Natural killer cell (primary cell): ENCODE results near the gene C19orf67. TPM values are rescaled to one million over a fixed set of nuclear protein-coding genes. Genes with fewer than 3 reads are reported as not detected.
"Not testable (repeated sequence)": the region's sequence is repeated elsewhere in the genome, so short reads cannot be mapped to it uniquely, and the experiment has no call there.

Experiments
- ATAC-seq, 3 donors: fragments of 150-1000 bp in 2 of 3; fragments of 200-7000 bp in 1 of 3; cut with Tn5 transposase; 1 replicate in 1 of 3; 2 replicates in 2 of 3; pipeline ENCODE4 v1.10.0; 2021; ENCODE audit warnings: mild to moderate bottlenecking in 2 of 3, moderate library complexity in 2 of 3
- DNase-seq, 2 donors: peaks; one replicate each; pipeline versions ENCODE4 v3.0.0 to v3.0.0-alpha.2; 2013 to 2021; ENCODE audit warnings: mixed read lengths in 1 of 2
- H3K27ac ChIP-seq: one replicate; pipeline ENCODE4 v1.5.1; 2013; ENCODE audit warnings: mild to moderate bottlenecking, low read length
- H3K27me3 ChIP-seq: one replicate; pipeline ENCODE4 v1.6.1; 2013; ENCODE audit warnings: low read length; ENCODE audit not compliant: control insufficient read depth, insufficient read depth
- H3K36me3 ChIP-seq: one replicate; pipeline ENCODE4 v1.6.1; 2013; ENCODE audit warnings: low read length; ENCODE audit not compliant: control insufficient read depth, insufficient read depth
- H3K4me1 ChIP-seq: one replicate; pipeline ENCODE4 v1.6.1; 2013; ENCODE audit warnings: low read length; ENCODE audit not compliant: control insufficient read depth, insufficient read depth
- H3K4me3 ChIP-seq: one replicate; pipeline ENCODE4 v1.5.1; 2013; ENCODE audit warnings: low read length
- H3K9me3 ChIP-seq: one replicate; pipeline ENCODE4 v1.6.1; 2013; ENCODE audit warnings: low read length; ENCODE audit not compliant: control insufficient read depth, insufficient read depth
- H3K27ac Mint-ChIP-seq, 2 donors: one replicate each; pipeline ENCODE4 v1.8.0; 2022; ENCODE audit warnings: mild to moderate bottlenecking in 2 of 2, mixed read lengths in 2 of 2, moderate library complexity in 1 of 2
- H3K27me3 Mint-ChIP-seq, 2 donors: one replicate each; pipeline ENCODE4 v1.8.0; 2022; ENCODE audit warnings: low read depth in 2 of 2, mixed read lengths in 2 of 2
- H3K36me3 Mint-ChIP-seq: one replicate; pipeline ENCODE4 v1.8.0; 2022; ENCODE audit warnings: mixed read lengths
- H3K4me1 Mint-ChIP-seq, 2 donors: one replicate each; pipeline ENCODE4 v1.8.0; 2022; ENCODE audit warnings: mixed read lengths in 2 of 2
- H3K4me3 Mint-ChIP-seq: one replicate; pipeline ENCODE4 v1.8.0; 2022; ENCODE audit warnings: mild to moderate bottlenecking, moderate library complexity, mixed read lengths
- H3K9me3 Mint-ChIP-seq, 2 donors: one replicate each; pipeline ENCODE4 v1.8.0; 2022; ENCODE audit warnings: mixed read lengths in 2 of 2
- WGBS: methylation state at CpG from one replicate; pipeline ENCODE4 v1.1.7; 2013; ENCODE audit warnings: missing lambda C conversion rate; ENCODE audit not compliant: insufficient coverage; 5-methylcytosine and 5-hydroxymethylcytosine counted together
- intact Hi-C: fragments of 100-400 bp; cut with micrococcal nuclease; formaldehyde crosslinking; loops from one replicate; pipeline ENCODE4 v1.14.2; 2022
- total RNA-seq, 4 donors: library from RNA; stranded (reverse); fragments of 120-200 nt in 1 of 4; gene quantifications; one replicate each; pipeline versions ENCODE4 v1.2.3 to v1.2.4, GENCODE V29; 2013 to 2022
- TF ChIP-seq, protein P1 (sequence below): fragments of 200-600 bp; IDR thresholded peaks from one replicate; pipeline ENCODE4 v1.8.0; 2022; ENCODE audit warnings: antibody characterized with exemption

C19orf67 gene
- total RNA-seq, 3 donors from 2014 or later (not counting 1 experiment from before 2014, with no cell fraction given), result 0.35 to 0.53 TPM; not detected in 1

DNA sequence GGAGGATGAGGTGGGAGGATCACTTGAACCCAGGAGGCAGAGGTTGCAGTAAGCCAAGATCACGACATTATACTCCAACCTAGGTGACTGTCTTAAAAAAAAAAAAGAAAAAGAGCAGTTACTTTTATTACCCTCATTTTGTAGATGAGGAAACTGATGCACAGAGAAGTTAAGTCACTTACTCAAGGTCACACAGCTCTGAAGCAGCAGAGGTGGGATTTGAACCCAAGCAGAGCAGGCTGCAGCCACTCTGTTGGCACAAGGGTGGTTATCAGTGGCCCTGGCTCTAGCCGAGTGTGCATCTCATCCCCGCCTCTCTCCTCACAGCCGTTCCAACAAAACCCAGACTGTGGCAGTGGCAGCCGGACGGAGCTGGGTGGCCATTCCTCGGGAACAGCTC lies 46.4 kb downstream of the C19orf67 start:
- TF ChIP-seq, protein P1, sequence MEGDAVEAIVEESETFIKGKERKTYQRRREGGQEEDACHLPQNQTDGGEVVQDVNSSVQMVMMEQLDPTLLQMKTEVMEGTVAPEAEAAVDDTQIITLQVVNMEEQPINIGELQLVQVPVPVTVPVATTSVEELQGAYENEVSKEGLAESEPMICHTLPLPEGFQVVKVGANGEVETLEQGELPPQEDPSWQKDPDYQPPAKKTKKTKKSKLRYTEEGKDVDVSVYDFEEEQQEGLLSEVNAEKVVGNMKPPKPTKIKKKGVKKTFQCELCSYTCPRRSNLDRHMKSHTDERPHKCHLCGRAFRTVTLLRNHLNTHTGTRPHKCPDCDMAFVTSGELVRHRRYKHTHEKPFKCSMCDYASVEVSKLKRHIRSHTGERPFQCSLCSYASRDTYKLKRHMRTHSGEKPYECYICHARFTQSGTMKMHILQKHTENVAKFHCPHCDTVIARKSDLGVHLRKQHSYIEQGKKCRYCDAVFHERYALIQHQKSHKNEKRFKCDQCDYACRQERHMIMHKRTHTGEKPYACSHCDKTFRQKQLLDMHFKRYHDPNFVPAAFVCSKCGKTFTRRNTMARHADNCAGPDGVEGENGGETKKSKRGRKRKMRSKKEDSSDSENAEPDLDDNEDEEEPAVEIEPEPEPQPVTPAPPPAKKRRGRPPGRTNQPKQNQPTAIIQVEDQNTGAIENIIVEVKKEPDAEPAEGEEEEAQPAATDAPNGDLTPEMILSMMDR, result no peak
- H3K9me3 ChIP-seq, result no peaks in the 10 kb centered on the region
- Mint-ChIP-seq H3K36me3 (no peaks in the 10 kb centered on the region), H3K4me3 (no peak overlapping the region), H3K9me3 (no peaks in the 10 kb centered on the region), H3K27me3 (no peaks in the 10 kb centered on the region), H3K27ac (peak overlapping the region; percentile 31 to 61), H3K4me1 (peaks cover 18 to 43% of the 10 kb centered on the region in 2 donors)
- H3K4me1 ChIP-seq, result peaks cover 30% of the 10 kb centered on the region
- H3K27me3 ChIP-seq, result no peaks in the 10 kb centered on the region
- H3K36me3 ChIP-seq, result peaks cover 47% of the 10 kb centered on the region
- ATAC-seq (no peak), DNase-seq (no peak)
- 96% methylated on average over 6 of the region's 7 CpGs for WGBS
- intact Hi-C loops, result no loop called here
- H3K27ac ChIP-seq, result no peak overlapping the region
- H3K4me3 ChIP-seq, result no peak overlapping the region

- intact Hi-C loops, result no loop called here
- peak overlapping the region; percentile 21 to 68 for H3K27ac Mint-ChIP-seq
- no peaks in the 10 kb centered on the region for H3K27me3 ChIP-seq
- peaks cover 36% of the 10 kb centered on the region for H3K4me1 ChIP-seq
- no peak overlapping the region for H3K4me3 ChIP-seq
- ATAC-seq, result no peak
- H3K27me3 Mint-ChIP-seq, result no peaks in the 10 kb centered on the region
- H3K9me3 ChIP-seq, result no peaks in the 10 kb centered on the region
- no peaks in the 10 kb centered on the region for H3K9me3 Mint-ChIP-seq
- H3K4me1 Mint-ChIP-seq, result peaks cover 21 to 52% of the 10 kb centered on the region in 2 donors
- peaks cover 26% of the 10 kb centered on the region for H3K36me3 ChIP-seq
- no peak for DNase-seq
- no peak overlapping the region for H3K4me3 Mint-ChIP-seq
- WGBS, result 91% methylated on average over 7 of the region's 7 CpGs
- no peaks in the 10 kb centered on the region for H3K36me3 Mint-ChIP-seq
- TF ChIP-seq, protein P1, result no peak
- no peak overlapping the region for H3K27ac ChIP-seq
Measured at GRCh38 chr19:14035706-14036105, 49.9 kb downstream of the C19orf67 start.

GRCh38 chr19:14035159-14035558 lies 50.4 kb downstream of the C19orf67 start:
- H3K4me3 Mint-ChIP-seq, H3K27me3 ChIP-seq, H3K9me3 Mint-ChIP-seq, ATAC-seq, H3K36me3 Mint-ChIP-seq, H3K27me3 Mint-ChIP-seq, DNase-seq, H3K27ac ChIP-seq, intact Hi-C loops, H3K4me3 ChIP-seq, H3K9me3 ChIP-seq: not testable (repeated sequence)
- Mint-ChIP-seq H3K27ac (peak overlapping the region in 1 of 2 donors; percentile 34), H3K4me1 (peaks cover 23 to 56% of the 10 kb centered on the region in 2 donors)
- H3K36me3 ChIP-seq, result peaks cover 23% of the 10 kb centered on the region
- WGBS, result 95% methylated on average over 12 of the region's 12 CpGs
- peaks cover 40% of the 10 kb centered on the region for H3K4me1 ChIP-seq

DNA sequence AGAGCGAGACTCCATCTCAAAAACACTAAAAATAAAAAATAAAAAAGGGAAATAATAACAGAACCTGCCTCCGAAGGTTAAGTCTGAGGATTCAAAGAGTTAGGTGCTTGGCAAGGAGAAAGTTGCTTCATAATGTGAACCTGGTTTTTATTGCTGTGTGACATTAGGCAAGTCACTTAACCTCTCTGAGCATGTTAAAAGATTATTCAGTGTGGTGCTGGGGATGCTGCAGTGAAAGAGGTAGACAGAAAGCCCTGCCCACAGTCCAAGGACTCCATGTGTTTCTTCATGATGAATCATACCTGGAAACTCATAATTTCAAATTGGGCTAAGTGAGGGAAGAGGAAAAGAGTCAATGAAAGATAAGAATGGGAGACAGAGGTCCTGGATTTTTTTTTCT lies 51.6 kb downstream of the C19orf67 start:
- Mint-ChIP-seq H3K9me3 (no peaks in the 10 kb centered on the region), H3K36me3 (no peaks in the 10 kb centered on the region), H3K27me3 (no peaks in the 10 kb centered on the region), H3K4me1 (peaks cover 23 to 57% of the 10 kb centered on the region in 2 donors), H3K4me3 (peak overlapping the region; percentile 70), H3K27ac (peak overlapping the region; percentile 75 to 80)
- ATAC-seq (no peak), DNase-seq (no peak)
- TF ChIP-seq, protein P1, result no peak
- intact Hi-C loops, result loop anchor here (2.0 to 5.0 kb wide), 2 partner anchors 47 to 153 kb away; no protein-coding TSS in a partner anchor
- H3K9me3 ChIP-seq, result no peaks in the 10 kb centered on the region
- H3K4me3 ChIP-seq, result no peak overlapping the region
- peaks cover 12% of the 10 kb centered on the region for H3K36me3 ChIP-seq
- H3K4me1 ChIP-seq, result peaks cover 40% of the 10 kb centered on the region
- peak overlapping the region; percentile 19 for H3K27ac ChIP-seq
- WGBS, result 95% methylated on average over 1 of the region's 2 CpGs
- H3K27me3 ChIP-seq, result no peaks in the 10 kb centered on the region
